Measurements from ENCODE around the gene GPR142. TPM values are rescaled to one million over a fixed set of nuclear protein-coding genes. Genes with fewer than 3 reads are reported as not detected.

The GPR142 gene
- total and polyA plus RNA-seq, 10 of the 15 experiments (the other 5 are each of a cell fraction or from before 2014, with no cell fraction given): not detected

- in situ Hi-C loops (cut with MboI): loop anchor here (5.0 kb wide), 2 partner anchors 117 to 222 kb away; no protein-coding TSS in a partner anchor
- SMC1A ChIA-PET (ENCODE audit: uncharacterized antibody, unreplicated experiment): interaction anchor here (0.8 to 3.1 kb wide), 2 partner anchors 83 to 158 kb away, joined by 4 to 18 read pairs; no protein-coding TSS in a partner anchor
- intact Hi-C loops (cut with micrococcal nuclease; ENCODE audit: unreplicated experiment): no loop called here
- Histone ChIP-seq H3K9ac (ENCODE audit: control insufficient read depth, insufficient read depth, low read length) (no peak overlapping the region), H3K4me1 (ENCODE audit: control insufficient read depth, insufficient read depth, low read length) (no peaks in the 10 kb centered on the region), H3K9me3 (replicated peaks; ENCODE audit: control insufficient read depth, insufficient read depth, low read length) (no peaks in the 10 kb centered on the region), H3K79me2 (ENCODE audit: control insufficient read depth, insufficient read depth, low read length) (no peaks in the 10 kb centered on the region), H3K36me3 (ENCODE audit: control insufficient read depth in 2 of 2, insufficient read depth in 2 of 2, low read length in 1 of 2) (no peaks in the 10 kb centered on the region), H3K4me3 (no peak overlapping the region), H4K20me1 (ENCODE audit: control insufficient read depth, insufficient read depth) (no peaks in the 10 kb centered on the region), H3K27ac (ENCODE audit: control insufficient read depth, insufficient read depth) (no peak overlapping the region), H3K27me3 (replicated peaks in 1 of 2; ENCODE audit: control insufficient read depth in 2 of 2, insufficient read depth in 2 of 2, low read length in 1 of 2) (no peaks in the 10 kb centered on the region), H2AFZ (ENCODE audit: control insufficient read depth, low read depth, low read length) (no peak overlapping the region), H3K4me2 (ENCODE audit: control insufficient read depth, insufficient read depth) (no peak overlapping the region)
- CTCF ChIA-PET: interaction anchor here (1.1 to 11.5 kb wide), 5 partner anchors 76 to 162 kb away, joined by 3 to 314 read pairs (median 3); partner anchors contain the start of gene TTYH2
- POLR2A ChIA-PET: no interaction called here
- RAD21 ChIA-PET (ENCODE audit: unreplicated experiment): interaction anchor here (0.5 to 1.4 kb wide), 3 partner anchors 33 to 1499 kb away, joined by 3 to 4 read pairs (median 4); no protein-coding TSS in a partner anchor
- TF ChIP-seq SP1 (IDR thresholded peaks at IDR 0.05; ENCODE audit: low read depth, low read length): no peak
- no peak for TF ChIP-seq BCL11A (IDR thresholded peaks at IDR 0.05; ENCODE audit: low read depth, low read length)
- TF ChIP-seq CREM (IDR thresholded peaks at IDR 0.05; ENCODE audit: low read depth): no peak
- no peak for TF ChIP-seq ZZZ3 (IDR thresholded peaks at IDR 0.05; ENCODE audit: control insufficient read depth, insufficient read length, low read depth)
- no peak for TF ChIP-seq SRF (IDR thresholded peaks at IDR 0.05; ENCODE audit: low read depth in 2 of 2, low read length in 2 of 2)
- no peak for TF ChIP-seq YBX1 (IDR thresholded peaks at IDR 0.05)
- no peak for TF ChIP-seq ETV6 (conservative IDR thresholded peaks at IDR 0.05 in 1 of 2, IDR thresholded peaks at IDR 0.05 in 1 of 2; ENCODE audit: borderline replicate concordance in 1 of 2, low read depth in 1 of 2)
- TF ChIP-seq ZNF592 (IDR thresholded peaks at IDR 0.05): no peak
- TF ChIP-seq CUX1 (IDR thresholded peaks at IDR 0.05; ENCODE audit: insufficient replicate concordance, low read depth, low read length): no peak
- no peak for TF ChIP-seq ZNF274 (IDR thresholded peaks at IDR 0.05; ENCODE audit: insufficient read depth, insufficient read length)
- TF ChIP-seq CBFB (IDR thresholded peaks at IDR 0.05; ENCODE audit: low read depth): no peak
- no peak for FAIRE-seq
- no peak for DNase-seq (ENCODE audit: low read depth, low spot score)
- BruUV-seq (replicated peaks): no TSS peak
- WGBS (ENCODE audit: insufficient coverage, insufficient replicate concordance, low lambda C conversion rate, missing lambda C conversion rate): 42% methylated on average over 3 of the region's 3 CpGs
- no peak for ATAC-seq
These were observed 7.6 kb downstream of the GPR142 start for GRCh38 chr17:74374858-74375257.

All from GM12878 (cell line).